ENCODE results near the gene NEIL3.

Gene NEIL3

GRCh38 chr4:177396352-177396751 is 86.7 kb downstream of the NEIL3 start:
- H3K4me3 ChIP-seq = no peak overlapping the region
- no peaks in the 10 kb centered on the region for H3K27me3 ChIP-seq
- intact Hi-C loops (cut with DNase I; ENCODE audit: low total_unique reads) = no loop called here
- H3K9me3 ChIP-seq = no peaks in the 10 kb centered on the region
- no peaks in the 10 kb centered on the region for H3K4me1 ChIP-seq
- no peak overlapping the region for H3K27ac ChIP-seq
- no peak for TF ChIP-seq CTCF (IDR thresholded peaks at IDR 0.05)
- DNase-seq = no peak
- no peaks in the 10 kb centered on the region for H3K36me3 ChIP-seq

GRCh38 chr4:177400030-177400429 is 90.4 kb downstream of the NEIL3 start:
- Histone ChIP-seq H3K36me3 (no peaks in the 10 kb centered on the region), H3K27me3 (no peaks in the 10 kb centered on the region), H3K4me3 (no peak overlapping the region), H3K9me3 (no peaks in the 10 kb centered on the region), H3K27ac (no peak overlapping the region), H3K4me1 (no peaks in the 10 kb centered on the region)
- no peak for TF ChIP-seq CTCF (IDR thresholded peaks at IDR 0.05)
- intact Hi-C loops (cut with DNase I; ENCODE audit: low total_unique reads) = no loop called here
- no peak for DNase-seq

GRCh38 chr4:177401658-177402273 is 92.1 kb downstream of the NEIL3 start:
- H3K27me3 ChIP-seq = no peaks in the 10 kb centered on the region
- intact Hi-C loops (cut with DNase I; ENCODE audit: low total_unique reads) = no loop called here
- no peak overlapping the region for H3K4me3 ChIP-seq
- no peak for DNase-seq
- H3K4me1 ChIP-seq = no peaks in the 10 kb centered on the region
- no peak for TF ChIP-seq CTCF (IDR thresholded peaks at IDR 0.05)
- no peaks in the 10 kb centered on the region for H3K36me3 ChIP-seq
- H3K27ac ChIP-seq = no peak overlapping the region
- no peaks in the 10 kb centered on the region for H3K9me3 ChIP-seq

GRCh38 chr4:177403746-177404145 is 94.1 kb downstream of the NEIL3 start:
- TF ChIP-seq CTCF (IDR thresholded peaks at IDR 0.05) = no peak

GRCh38 chr4:177404342-177404741 is 94.7 kb downstream of the NEIL3 start:
- TF ChIP-seq CTCF (IDR thresholded peaks at IDR 0.05) = no peak
- H3K27ac ChIP-seq = no peak overlapping the region
- no peaks in the 10 kb centered on the region for H3K27me3 ChIP-seq
- H3K4me3 ChIP-seq = no peak overlapping the region
- DNase-seq = no peak
- intact Hi-C loops (cut with DNase I; ENCODE audit: low total_unique reads) = no loop called here
- H3K4me1 ChIP-seq = no peaks in the 10 kb centered on the region
- H3K36me3 ChIP-seq = no peaks in the 10 kb centered on the region
- H3K9me3 ChIP-seq = no peaks in the 10 kb centered on the region

More at GRCh38 chr4:177403746-177404145, 94.1 kb downstream of the NEIL3 start:
- Histone ChIP-seq H3K27ac (no peak overlapping the region), H3K9me3 (no peaks in the 10 kb centered on the region), H3K36me3 (no peaks in the 10 kb centered on the region), H3K4me3 (no peak overlapping the region), H3K27me3 (no peaks in the 10 kb centered on the region), H3K4me1 (no peaks in the 10 kb centered on the region)
- no peak for DNase-seq
- intact Hi-C loops (cut with DNase I; ENCODE audit: low total_unique reads) = no loop called here

GRCh38 chr4:177404986-177405385 is 95.3 kb downstream of the NEIL3 start:
- no peak for TF ChIP-seq CTCF (IDR thresholded peaks at IDR 0.05)
- intact Hi-C loops (cut with DNase I; ENCODE audit: low total_unique reads) = no loop called here
- no peaks in the 10 kb centered on the region for H3K4me1 ChIP-seq

More at GRCh38 chr4:177404986-177405385, 95.3 kb downstream of the NEIL3 start:
- Histone ChIP-seq H3K9me3 (no peaks in the 10 kb centered on the region), H3K27ac (no peak overlapping the region), H3K36me3 (no peaks in the 10 kb centered on the region), H3K27me3 (no peaks in the 10 kb centered on the region), H3K4me3 (no peak overlapping the region)
- DNase-seq = no peak

Data from tibial artery (tissue), 4 donors.